Kidney glomerular epithelial cell (primary cell): ENCODE results near the gene PALS2.

Source experiments
- DNase-seq: peaks from one replicate; lab custom pipeline; 2025; lab: John Stamatoyannopoulos, UW

Gene PALS2

DNA sequence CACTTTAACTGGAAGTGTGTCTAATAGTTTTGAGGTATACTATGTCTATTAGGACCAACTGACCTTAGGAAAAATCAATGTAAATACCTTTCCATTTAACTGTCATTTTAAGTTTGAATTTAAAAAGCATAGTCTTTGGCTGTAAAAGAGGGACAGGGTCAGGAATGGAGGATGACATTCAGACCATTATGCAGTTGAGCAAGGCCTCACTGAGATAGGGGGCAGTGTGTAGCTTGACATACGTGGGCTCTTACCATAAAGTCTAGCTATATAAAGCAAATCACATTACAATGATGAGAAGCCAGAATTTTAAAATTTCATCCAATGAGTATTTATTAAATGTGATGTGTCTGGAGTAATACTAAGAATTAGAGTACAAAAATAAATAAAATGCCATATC, 17.9 kb downstream of the PALS2 start:
- DNase-seq, result no peak

- DNase-seq, result no peak
Observed at GRCh38 chr7:24595671-24596418, 22.6 kb downstream of the PALS2 start.

GRCh38 chr7:24597014-24597413, 23.8 kb downstream of the PALS2 start:
- no peak for DNase-seq

DNA sequence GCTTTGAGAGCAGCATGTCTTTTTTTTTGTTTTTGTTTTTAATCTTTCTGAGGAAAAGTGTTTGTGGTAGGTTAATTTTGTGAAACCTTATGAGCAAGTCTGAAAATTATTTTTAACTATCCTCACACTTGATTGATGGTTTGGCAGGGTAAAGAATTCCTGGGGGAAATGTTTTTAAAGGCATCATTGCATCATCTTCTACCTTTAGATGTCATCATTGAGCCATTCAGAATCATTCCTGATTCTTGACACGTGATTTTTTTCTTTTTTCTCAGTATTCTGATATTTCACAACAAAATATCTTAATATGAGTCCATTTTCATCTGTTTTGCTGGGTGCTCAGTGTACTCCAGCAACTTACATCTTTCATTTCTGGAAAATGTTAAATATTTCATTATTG, 28.3 kb downstream of the PALS2 start:
- DNase-seq, result no peak

- DNase-seq, result no peak
Observed at GRCh38 chr7:24602860-24603456, 29.7 kb downstream of the PALS2 start.

DNA sequence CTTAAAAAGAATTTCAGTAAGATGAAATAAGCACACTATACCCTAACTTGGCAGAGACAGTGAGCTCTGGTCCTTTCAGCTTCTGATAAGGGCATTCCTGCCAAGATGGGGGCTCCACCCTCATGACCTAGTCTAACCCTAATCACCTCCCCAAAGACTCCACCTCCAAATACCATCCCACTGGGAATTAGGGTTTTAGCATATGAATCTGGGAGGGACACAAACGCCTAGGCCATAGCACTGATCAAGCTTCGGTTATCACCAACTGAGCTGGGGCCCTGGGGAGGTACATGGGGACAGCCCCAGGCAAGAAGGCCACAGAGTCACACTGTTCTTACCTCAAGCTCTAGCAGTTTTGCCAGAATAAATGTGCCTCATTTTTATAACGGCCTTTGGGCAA, 31.4 kb downstream of the PALS2 start:
- DNase-seq, result no peak

GRCh38 chr7:24608504-24608903, 35.3 kb downstream of the PALS2 start:
- DNase-seq, result no peak

DNA sequence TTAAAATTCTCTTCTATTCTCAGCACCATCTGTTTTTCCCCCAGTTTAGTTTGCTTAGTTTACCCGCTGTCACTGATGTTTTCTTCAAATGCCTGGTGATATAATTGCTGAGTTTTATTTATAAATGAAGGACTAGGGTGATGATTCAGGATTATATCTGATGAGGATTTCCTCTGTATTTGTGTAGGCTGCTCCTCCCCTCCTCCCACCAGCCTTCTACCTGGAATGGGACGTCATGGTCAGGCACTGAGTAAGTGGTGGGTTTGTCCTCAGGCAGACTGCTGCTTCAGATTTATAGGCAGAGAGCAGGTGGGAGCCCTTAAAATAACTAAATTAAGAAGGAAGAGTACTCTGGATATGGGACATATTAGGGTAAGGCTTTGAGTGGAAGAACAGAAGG, 35.8 kb downstream of the PALS2 start:
- no peak for DNase-seq

DNA sequence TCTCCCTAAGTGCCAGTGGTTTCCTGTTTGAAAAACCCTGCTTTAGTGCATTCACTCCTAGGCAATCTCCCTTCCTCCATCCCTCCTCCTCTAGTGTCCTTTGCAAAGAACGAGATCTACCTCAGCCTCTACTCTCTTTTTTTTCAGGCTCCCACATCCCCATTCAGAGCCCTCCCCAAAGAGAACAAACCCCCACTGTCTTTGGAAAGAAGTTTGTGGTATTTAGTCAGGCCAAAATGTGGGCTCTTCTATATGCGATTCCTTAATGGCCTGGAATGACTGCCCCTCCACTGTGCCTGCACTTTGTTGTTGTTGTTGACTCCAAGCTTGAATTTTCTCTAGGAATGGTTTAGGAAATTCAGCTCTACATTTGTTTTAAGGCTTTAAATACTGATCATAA, 36.3 kb downstream of the PALS2 start:
- no peak for DNase-seq

GRCh38 chr7:24611130-24611529, 37.9 kb downstream of the PALS2 start:
- no peak for DNase-seq

DNA sequence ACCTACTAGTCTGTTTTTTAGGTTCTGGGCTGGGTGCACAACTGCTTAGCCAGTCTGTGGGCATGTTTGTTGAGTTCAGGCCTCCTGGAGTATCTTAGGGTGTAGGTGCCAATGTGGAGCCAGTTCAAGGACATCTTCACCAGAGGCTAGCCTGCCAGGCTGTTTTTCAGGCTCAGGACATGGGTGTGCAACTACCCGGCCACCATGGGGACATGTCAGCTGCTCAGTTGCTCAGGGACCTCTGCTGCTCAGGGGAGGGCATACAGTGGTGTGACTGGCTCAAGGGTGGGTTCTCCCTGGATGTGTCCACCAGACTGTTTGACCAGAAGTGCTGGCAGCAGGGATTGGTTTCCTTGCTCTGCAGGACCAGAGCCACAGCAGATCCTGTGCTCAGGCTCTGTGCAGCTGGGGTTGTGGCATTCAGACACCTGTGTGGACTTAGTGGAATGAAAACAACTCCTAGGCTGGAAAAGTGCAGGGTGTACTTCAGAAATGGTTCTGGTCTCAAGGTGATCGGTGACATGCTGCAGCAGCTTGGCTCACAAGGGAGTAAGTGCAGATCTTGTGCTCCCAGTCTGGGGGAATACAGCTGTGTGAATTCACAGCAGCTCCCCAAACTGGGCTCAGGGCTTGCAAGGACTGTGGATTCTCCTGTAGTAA, 44.8 kb downstream of the PALS2 start:
- no peak for DNase-seq

DNA sequence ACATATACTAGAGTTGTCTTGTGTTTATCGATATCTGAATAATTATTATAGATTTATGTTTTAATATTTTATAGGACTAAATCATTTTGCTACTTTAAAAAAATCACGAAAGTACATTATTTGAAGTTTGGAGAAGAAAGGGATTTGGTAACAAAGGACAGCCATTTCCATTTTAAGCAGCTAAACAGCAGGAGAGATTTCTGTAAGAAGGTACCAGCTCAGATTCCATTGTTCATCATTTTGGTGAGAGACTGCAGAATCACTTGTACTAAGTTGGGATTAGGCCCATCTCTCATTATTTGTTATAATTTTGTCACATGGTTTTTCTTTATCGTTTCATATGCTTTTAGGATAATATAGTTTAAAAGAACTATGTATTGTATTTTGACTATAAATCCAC, 46.7 kb downstream of the PALS2 start:
- no peak for DNase-seq

GRCh38 chr7:24622646-24623182, 49.5 kb downstream of the PALS2 start:
- no peak for DNase-seq
